Glutamatergic neuron (in vitro differentiated cells): Measurements from ENCODE around the gene ADARB2. TPM values are rescaled to one million over a fixed set of nuclear protein-coding genes. Genes with fewer than 3 reads are reported as not detected.

Experiments
- DNase-seq: peaks from one replicate; pipeline ENCODE4 v3.0.0; 2022
- H3K27ac Mint-ChIP-seq: one replicate; pipeline ENCODE4 v1.8.0; 2020; ENCODE audit warnings: mild to moderate bottlenecking, mixed read lengths, inconsistent platforms; ENCODE audit not compliant: unreplicated experiment
- H3K27me3 Mint-ChIP-seq: one replicate; pipeline ENCODE4 v1.8.0; 2020; ENCODE audit warnings: mild to moderate bottlenecking, moderate library complexity, mixed read lengths, inconsistent platforms; ENCODE audit not compliant: unreplicated experiment
- H3K36me3 Mint-ChIP-seq: one replicate; pipeline ENCODE4 v1.8.0; 2020; ENCODE audit warnings: mild to moderate bottlenecking, mixed read lengths, inconsistent platforms; ENCODE audit not compliant: unreplicated experiment
- H3K4me1 Mint-ChIP-seq: one replicate; pipeline ENCODE4 v1.8.0; 2020; ENCODE audit warnings: mild to moderate bottlenecking, low read depth, mixed read lengths, inconsistent platforms; ENCODE audit not compliant: unreplicated experiment
- H3K4me3 Mint-ChIP-seq: one replicate; pipeline ENCODE4 v1.8.0; 2020; ENCODE audit warnings: mild to moderate bottlenecking, mixed read lengths, inconsistent platforms; ENCODE audit not compliant: unreplicated experiment
- H3K9me3 Mint-ChIP-seq: one replicate; pipeline ENCODE4 v1.8.0; 2020; ENCODE audit warnings: mild to moderate bottlenecking, moderate library complexity, mixed read lengths, inconsistent platforms; ENCODE audit not compliant: unreplicated experiment
- CTCF ChIP-seq: fragments of 200-600 bp; sonication (generic); IDR thresholded peaks from one replicate; pipeline ENCODE4 v1.5.0; 2021; ENCODE audit not compliant: partially characterized antibody, unreplicated experiment
- total RNA-seq: library from RNA; stranded (reverse); fragmentation: NEBNext Ultra II Directional; extraction: Animal tissue kit (Norgen Biotek cat#: 25700); gene quantifications from one replicate; pipeline ENCODE4 v1.2.1, GENCODE V29; 2021; ENCODE audit not compliant: unreplicated experiment

Gene ADARB2
- total RNA-seq, 1 donor from 2014 or later, result 20.6 TPM

- no peak overlapping the region for H3K27ac Mint-ChIP-seq
- peaks cover 2% of the 10 kb centered on the region for H3K27me3 Mint-ChIP-seq
- H3K36me3 Mint-ChIP-seq, result peaks cover 4% of the 10 kb centered on the region
- DNase-seq, result peak; percentile 7
- H3K9me3 Mint-ChIP-seq, result peaks cover 2% of the 10 kb centered on the region
- no peak for TF ChIP-seq CTCF
- peaks cover 3% of the 10 kb centered on the region for H3K4me1 Mint-ChIP-seq
- H3K4me3 Mint-ChIP-seq, result no peak overlapping the region
These were observed 566.1 kb downstream of the ADARB2 start for GRCh38 chr10:1171182-1171581.

GRCh38 chr10:1170867-1171180, 566.5 kb downstream of the ADARB2 start:
- peaks cover 3% of the 10 kb centered on the region for H3K4me1 Mint-ChIP-seq
- no peak overlapping the region for H3K27ac Mint-ChIP-seq
- H3K36me3 Mint-ChIP-seq, result peaks cover 4% of the 10 kb centered on the region
- no peak for TF ChIP-seq CTCF
- H3K27me3 Mint-ChIP-seq, result peaks cover under 1% of the 10 kb centered on the region
- no peak for DNase-seq
- H3K4me3 Mint-ChIP-seq, result no peak overlapping the region
- H3K9me3 Mint-ChIP-seq, result peaks cover 2% of the 10 kb centered on the region

- H3K27me3 Mint-ChIP-seq, result no peaks in the 10 kb centered on the region
- no peak overlapping the region for H3K27ac Mint-ChIP-seq
- peaks cover 3% of the 10 kb centered on the region for H3K4me1 Mint-ChIP-seq
These were observed 567.1 kb downstream of the ADARB2 start for GRCh38 chr10:1169981-1170866.

GRCh38 chr10:1169186-1169885, 568.0 kb downstream of the ADARB2 start:
- peaks cover 8% of the 10 kb centered on the region for H3K36me3 Mint-ChIP-seq
- no peak overlapping the region for H3K27ac Mint-ChIP-seq
- H3K27me3 Mint-ChIP-seq, result peaks cover 2% of the 10 kb centered on the region
- no peak for DNase-seq
- no peak overlapping the region for H3K4me3 Mint-ChIP-seq
- peaks cover 2% of the 10 kb centered on the region for H3K9me3 Mint-ChIP-seq
- TF ChIP-seq CTCF, result no peak
- peaks cover 3% of the 10 kb centered on the region for H3K4me1 Mint-ChIP-seq

More at GRCh38 chr10:1169981-1170866, 567.1 kb downstream of the ADARB2 start:
- peaks cover 8% of the 10 kb centered on the region for H3K36me3 Mint-ChIP-seq
- TF ChIP-seq CTCF, result no peak
- H3K9me3 Mint-ChIP-seq, result peaks cover 2% of the 10 kb centered on the region
- DNase-seq, result no peak
- no peak overlapping the region for H3K4me3 Mint-ChIP-seq

- Mint-ChIP-seq H3K4me3 (no peak overlapping the region), H3K9me3 (peaks cover 2% of the 10 kb centered on the region), H3K4me1 (peaks cover 3% of the 10 kb centered on the region), H3K36me3 (peaks cover 8% of the 10 kb centered on the region), H3K27me3 (peaks cover 2% of the 10 kb centered on the region), H3K27ac (no peak overlapping the region)
- DNase-seq, result no peak
- no peak for TF ChIP-seq CTCF
These were observed 568.6 kb downstream of the ADARB2 start for GRCh38 chr10:1168763-1169162.
